Endothelial cell of umbilical vein (primary cell): ENCODE results near the gene TEX48. TPM values are rescaled to one million over a fixed set of nuclear protein-coding genes. Genes with fewer than 3 reads are reported as not detected.

Source experiments
- BruUV-seq: library from RNA; stranded (reverse); fragments of 400-500 nt; replicated peaks from 2 replicates; lab custom pipeline; 2021; lab: Mats Ljungman, UMichigan
- CTCF ChIA-PET: fragments of 300-600, 350-600 bp; sonication (Branson Sonifier 250); formaldehyde crosslinking; loops from one replicate; lab custom pipeline; 2021; ENCODE audit warnings: antibody characterized with exemption, inconsistent platforms; lab: Charles Lee
- POLR2A ChIA-PET: fragments of 300-600, 350-600 bp; sonication (Branson Sonifier 250); formaldehyde crosslinking; loops from one replicate; lab custom pipeline; 2021; ENCODE audit warnings: antibody characterized with exemption, inconsistent platforms; lab: Charles Lee
- DNase-seq: peaks from one replicate; pipeline ENCODE4 v3.0.0-alpha.2; 2011; ENCODE audit warnings: low read depth, low spot score
- FAIRE-seq: peaks from 2 replicates; lab custom pipeline; 2011; peaks lifted over from hg19 to GRCh38; lab: Jason Lieb, UNC
- H2AFZ ChIP-seq: 2 replicates; pipeline ENCODE4 v1.6.0; 2012; ENCODE audit warnings: low read depth, low read length, control low read depth, inconsistent platforms
- H3K27ac ChIP-seq: 2 replicates; pipeline ENCODE4 v1.5.1; 2011; ENCODE audit warnings: low read depth, mild to moderate bottlenecking, control low read depth, low read length, moderate library complexity; ENCODE audit not compliant: insufficient read depth
- H3K27me3 ChIP-seq, 2 experiments: 2 replicates each; pipeline versions ENCODE4 v1.6.0 to v1.6.1; 2011; ENCODE audit warnings: low read length in 2 of 2, mixed read lengths in 1 of 2; ENCODE audit not compliant: control insufficient read depth in 2 of 2, insufficient read depth in 2 of 2
- H3K36me3 ChIP-seq, 2 experiments: 2 replicates in 1 of 2; 3 replicates in 1 of 2; pipeline ENCODE4 v1.5.1; 2011; ENCODE audit warnings: low read length in 2 of 2, mild to moderate bottlenecking in 1 of 2, moderate library complexity in 1 of 2; ENCODE audit not compliant: control insufficient read depth in 2 of 2, insufficient read depth in 2 of 2; ENCODE audit errors: extremely low read depth in 1 of 2
- H3K4me1 ChIP-seq: 3 replicates; pipeline ENCODE4 v1.5.1; 2011; ENCODE audit warnings: mild to moderate bottlenecking, low read length; ENCODE audit not compliant: control insufficient read depth, insufficient read depth; ENCODE audit errors: extremely low read depth
- H3K4me2 ChIP-seq: 2 replicates; pipeline ENCODE4 v1.6.1; 2011; ENCODE audit warnings: low read length, control low read depth, mixed read lengths; ENCODE audit not compliant: insufficient read depth
- H3K4me3 ChIP-seq, 3 experiments: fragments of 200-600 bp in 1 of 3; sonication (generic), shearing (Covaris generic) in 1 of 3; replicated peaks in 1 of 3; 2 replicates each; pipeline ENCODE4 v1.5.1; 2011 to 2016; ENCODE audit warnings: control low read depth in 3 of 3, low read length in 3 of 3, mild to moderate bottlenecking in 2 of 3, inconsistent platforms in 1 of 3, low read depth in 1 of 3, moderate library complexity in 1 of 3; ENCODE audit not compliant: insufficient read depth in 1 of 3
- H3K79me2 ChIP-seq: 2 replicates; pipeline ENCODE4 v1.6.0; 2012; ENCODE audit warnings: low read length, inconsistent platforms; ENCODE audit not compliant: control insufficient read depth, insufficient read depth
- H3K9ac ChIP-seq: replicated peaks from 2 replicates; pipeline ENCODE3; 2011; ENCODE audit warnings: low read length, control low read depth; ENCODE audit not compliant: insufficient read depth; ENCODE audit errors: extremely low read depth
- H3K9me1 ChIP-seq: replicated peaks from 3 replicates; pipeline ENCODE4 v1.6.0; 2011; ENCODE audit warnings: mild to moderate bottlenecking, low read length; ENCODE audit not compliant: control insufficient read depth, insufficient read depth; ENCODE audit errors: extremely low read depth
- H3K9me3 ChIP-seq: replicated peaks from 2 replicates; pipeline ENCODE4 v1.5.1; 2012; ENCODE audit warnings: low read length, inconsistent platforms; ENCODE audit not compliant: control insufficient read depth, insufficient read depth
- H4K20me1 ChIP-seq: replicated peaks from 2 replicates; pipeline ENCODE3; 2011; ENCODE audit warnings: mild to moderate bottlenecking, low read length; ENCODE audit not compliant: control insufficient read depth, insufficient read depth; ENCODE audit errors: extremely low read depth
- CTCF ChIP-seq, 2 donors: IDR thresholded peaks; 1 replicate in 1 of 2; 2 replicates in 1 of 2; pipeline ENCODE4 v1.5.1; 2011; ENCODE audit warnings: low read length in 2 of 2, mild to moderate bottlenecking in 2 of 2, moderate library complexity in 2 of 2, control low read depth in 1 of 2, inconsistent platforms in 1 of 2, low read depth in 1 of 2; ENCODE audit not compliant: insufficient read depth in 1 of 2; ENCODE audit errors: extremely low read depth in 1 of 2
- EZH2 ChIP-seq: IDR thresholded peaks from 2 replicates; pipeline ENCODE4 v1.6.1; 2012; ENCODE audit warnings: borderline replicate concordance, low read depth, mild to moderate bottlenecking, moderate library complexity, low read length, inconsistent platforms; ENCODE audit not compliant: severe bottlenecking
- FOS ChIP-seq: IDR thresholded peaks from 2 replicates; pipeline ENCODE4 v1.6.1; 2011; ENCODE audit warnings: mild to moderate bottlenecking, low read length, moderate library complexity, borderline replicate concordance; ENCODE audit not compliant: insufficient read depth
- GATA2 ChIP-seq: IDR thresholded peaks from 2 replicates; pipeline ENCODE4 v1.7.0; 2011; ENCODE audit warnings: low read depth, mild to moderate bottlenecking, moderate library complexity, mixed read lengths, low read length; ENCODE audit not compliant: insufficient read length, insufficient read depth
- JUN ChIP-seq: IDR thresholded peaks from 2 replicates; pipeline ENCODE4 v1.6.1; 2011; ENCODE audit warnings: borderline replicate concordance, low read depth; ENCODE audit not compliant: insufficient read length, insufficient read depth
- MAX ChIP-seq: IDR thresholded peaks from 2 replicates; pipeline ENCODE4 v1.6.1; 2011; ENCODE audit not compliant: insufficient read depth, insufficient read length
- MYC ChIP-seq: IDR thresholded peaks from one replicate; pipeline ENCODE4 v1.6.1; 2011; ENCODE audit warnings: mild to moderate bottlenecking, low read depth, low read length
- POLR2A ChIP-seq: IDR thresholded peaks from 2 replicates; pipeline ENCODE4 v1.6.1; 2012; ENCODE audit warnings: low read depth, mild to moderate bottlenecking, control low read depth, low read length
- POLR2AphosphoS5 ChIP-seq: IDR thresholded peaks from 2 replicates; pipeline ENCODE4 v1.6.1; 2012; ENCODE audit warnings: low read depth, mild to moderate bottlenecking, control low read depth, low read length, moderate library complexity; ENCODE audit not compliant: insufficient read depth
- dilution Hi-C: fragments of 300-500 bp; cut with MboI; formaldehyde crosslinking; loops from one replicate; pipeline ENCODE4 v1.15.0; 2019; ENCODE audit warnings: low sequenced_read_pairs; ENCODE audit not compliant: extremely low pct_ligation_motif_present
- intact Hi-C: fragments of 100-400 bp; cut with micrococcal nuclease; formaldehyde crosslinking; loops from one replicate; pipeline ENCODE4 v1.10.0; 2022
- polyA plus RNA-seq, 4 experiments: library from polyadenylated mRNA; depleted of rRNA in 3 of 4; stranded (reverse) in 3 of 4; unstranded in 1 of 4; fragments of >200 nt; gene quantifications; 2 replicates each; pipeline versions ENCODE4 v1.2.1 to v1.2.3, GENCODE V29; 2011 to 2012; ENCODE audit warnings: missing spikeins in 1 of 4
- total RNA-seq: library from RNA; stranded (reverse); gene quantifications from 2 replicates; pipeline ENCODE4 v1.2.3, GENCODE V29; 2021

TEX48 gene
- total and polyA plus RNA-seq, 2 donors (not counting 3 experiments of a cell fraction or from before 2014, with no cell fraction given) = not detected

- CTCF ChIA-PET = interaction anchor here (0.8 to 15.3 kb wide), 2 partner anchors 11 to 238 kb away, joined by 3 to 270 read pairs; no protein-coding TSS in a partner anchor
- H2AFZ ChIP-seq = no peak overlapping the region
- no peak for FAIRE-seq
- DNase-seq = no peak
- dilution Hi-C loops = no loop called here
- H3K4me1 ChIP-seq = no peaks in the 10 kb centered on the region
- no peaks in the 10 kb centered on the region for H4K20me1 ChIP-seq
- H3K9ac ChIP-seq = no peak overlapping the region
- H3K4me3 ChIP-seq = no peak overlapping the region
- H3K9me3 ChIP-seq = no peaks in the 10 kb centered on the region
- intact Hi-C loops = no loop called here
- POLR2A ChIA-PET = no interaction called here
- peaks cover 0 to 6% of the 10 kb centered on the region in 2 experiments for H3K27me3 ChIP-seq
- no peak overlapping the region for H3K27ac ChIP-seq
- H3K79me2 ChIP-seq = no peaks in the 10 kb centered on the region
- TF ChIP-seq CTCF (IDR thresholded peaks at IDR 0.05; ENCODE audit: extremely low read depth in 1 of 2, insufficient read depth in 1 of 2, low read depth in 1 of 2, low read length in 2 of 2) = no peak
- TF ChIP-seq GATA2 = no peak
- TF ChIP-seq POLR2AphosphoS5 = no peak
- no peak for TF ChIP-seq JUN
- TF ChIP-seq MAX = no peak
- no peak for TF ChIP-seq POLR2A
- TF ChIP-seq MYC = no peak
- TF ChIP-seq FOS = no peak
- TF ChIP-seq EZH2 = no peak
- no TSS peak for BruUV-seq
- no peaks in the 10 kb centered on the region for H3K36me3 ChIP-seq
- no peak overlapping the region for H3K4me2 ChIP-seq
- H3K9me1 ChIP-seq = no peaks in the 10 kb centered on the region
These were observed 12.0 kb downstream of the TEX48 start for GRCh38 chr9:114669961-114670360.
